DOHH2 (cell line): Measurements from ENCODE around the gene KRTAP4-6.
"Not testable (repeated sequence)": the region's sequence is repeated elsewhere in the genome, so short reads cannot be mapped to it uniquely, and the experiment has no call there.

Experiments used
- CTCF ChIP-seq: fragments of 200-600 bp; sonication (generic); IDR thresholded peaks from one replicate; pipeline ENCODE4 v1.5.1; 2014; ENCODE audit warnings: antibody characterized with exemption, mild to moderate bottlenecking, low read depth, low read length; ENCODE audit not compliant: poor library complexity, severe bottlenecking
- EZH2phosphoT487 ChIP-seq: fragments of 200-600 bp; sonication (generic); IDR thresholded peaks from 2 replicates; pipeline ENCODE4 v1.6.1; 2017; ENCODE audit warnings: borderline replicate concordance, mild to moderate bottlenecking, antibody characterized with exemption, low read length, moderate library complexity, mixed read lengths

- TF ChIP-seq CTCF, EZH2phosphoT487: not testable (repeated sequence)
Measured at GRCh38 chr17:41189837-41190318, 49.5 kb upstream of the KRTAP4-6 start, which contains the start of gene KRTAP9-1.
